Memory B cell (primary cell): ENCODE results near the gene EXTL2.
"Not testable (repeated sequence)": the region's sequence is repeated elsewhere in the genome, so short reads cannot be mapped to it uniquely, and the experiment has no call there.

Source experiments
- ATAC-seq: fragments of 150-1000 bp; cut with Tn5 transposase; 2 replicates; pipeline ENCODE4 v1.10.0; 2021; ENCODE audit warnings: low read depth, mild to moderate bottlenecking, moderate library complexity
- DNase-seq, 2 donors: peaks; one replicate each; pipeline ENCODE4 v3.0.0; 2022; ENCODE audit warnings: low spot score in 2 of 2
- H3K27ac Mint-ChIP-seq: one replicate; pipeline ENCODE4 v1.8.0; 2022; ENCODE audit warnings: mild to moderate bottlenecking, moderate library complexity, mixed read lengths
- H3K27me3 Mint-ChIP-seq: one replicate; pipeline ENCODE4 v1.8.0; 2022; ENCODE audit warnings: mixed read lengths
- H3K36me3 Mint-ChIP-seq: one replicate; pipeline ENCODE4 v1.8.0; 2022; ENCODE audit warnings: mild to moderate bottlenecking, mixed read lengths
- H3K4me1 Mint-ChIP-seq: one replicate; pipeline ENCODE4 v1.8.0; 2022; ENCODE audit warnings: mixed read lengths
- H3K4me3 Mint-ChIP-seq: one replicate; pipeline ENCODE4 v1.8.0; 2022; ENCODE audit warnings: mild to moderate bottlenecking, moderate library complexity, mixed read lengths
- H3K9me3 Mint-ChIP-seq: one replicate; pipeline ENCODE4 v1.8.0; 2022; ENCODE audit warnings: mixed read lengths

Gene EXTL2

GRCh38 chr1:100894603-100895539 lies at the start of gene EXTL2:
Gene EXTL2 (minus strand): TSS chr1:100894842. CDS start chr1:100888757, 6,085 bp downstream.
- H3K27ac Mint-ChIP-seq: peak within 1 kb of the TSS; percentile 99
- peaks cover 15% of the 10 kb centered on the region for H3K36me3 Mint-ChIP-seq

GRCh38 chr1:100943533-100943932 lies 48.9 kb upstream of the EXTL2 start:
- ATAC-seq (no peak), DNase-seq (no peak)
- Mint-ChIP-seq H3K27me3 (no peaks in the 10 kb centered on the region), H3K9me3 (peaks cover 13% of the 10 kb centered on the region), H3K27ac (peak overlapping the region; percentile 75), H3K4me1 (peaks cover 21% of the 10 kb centered on the region), H3K36me3 (peaks cover 56% of the 10 kb centered on the region), H3K4me3 (no peak overlapping the region)

More at GRCh38 chr1:100894603-100895539, at the start of gene EXTL2:
- peak within 1 kb of the TSS; percentile 99 for H3K4me3 Mint-ChIP-seq
- ATAC-seq: peak; percentile 12
- peak; percentile 16 to 41 for DNase-seq
- H3K4me1 Mint-ChIP-seq: peaks cover 21% of the 10 kb centered on the region
- peaks cover 8% of the 10 kb centered on the region for H3K9me3 Mint-ChIP-seq
- no peaks in the 10 kb centered on the region for H3K27me3 Mint-ChIP-seq

- H3K36me3 Mint-ChIP-seq: peaks cover 55% of the 10 kb centered on the region
- ATAC-seq: no peak
- peak overlapping the region; percentile 75 for H3K27ac Mint-ChIP-seq
- peaks cover 15% of the 10 kb centered on the region for H3K4me1 Mint-ChIP-seq
- no peak overlapping the region for H3K4me3 Mint-ChIP-seq
- H3K27me3 Mint-ChIP-seq: no peaks in the 10 kb centered on the region
- DNase-seq: no peak
- H3K9me3 Mint-ChIP-seq: peaks cover 11% of the 10 kb centered on the region
These were observed 47.8 kb upstream of the EXTL2 start for GRCh38 chr1:100942304-100943046.

DNA sequence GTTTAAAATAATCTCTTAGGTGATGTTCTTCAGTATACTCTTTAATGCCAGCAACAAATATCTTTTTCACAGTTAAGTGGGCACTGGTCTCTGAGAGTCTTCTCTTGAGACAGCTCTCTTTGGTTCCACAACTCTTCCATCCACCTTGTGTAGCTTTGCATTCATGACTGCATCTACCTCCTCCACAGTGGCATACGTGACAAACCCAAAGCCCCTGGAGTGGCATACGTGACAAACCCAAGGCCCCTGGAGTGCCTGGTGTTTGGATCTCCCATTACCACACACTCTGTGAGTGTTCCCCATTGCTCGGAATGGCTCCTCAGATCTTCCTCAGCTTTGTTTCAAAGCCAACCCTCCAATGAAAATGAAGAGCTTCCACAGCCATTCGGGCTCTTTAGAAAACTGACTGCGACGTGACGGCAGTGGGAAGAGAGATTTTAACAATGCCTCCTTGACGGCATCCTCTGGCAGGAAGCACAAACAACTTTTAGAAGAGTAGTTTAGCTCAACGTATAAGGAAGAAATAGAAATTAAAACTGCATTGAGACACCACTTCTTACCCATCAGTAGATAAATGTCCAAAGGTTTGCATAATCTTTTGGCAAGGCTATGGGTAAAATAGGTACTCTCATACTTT lies 47.1 kb upstream of the EXTL2 start:
- Mint-ChIP-seq H3K36me3 (peaks cover 51% of the 10 kb centered on the region), H3K4me1 (peaks cover 10% of the 10 kb centered on the region), H3K4me3 (no peak overlapping the region)

DNA sequence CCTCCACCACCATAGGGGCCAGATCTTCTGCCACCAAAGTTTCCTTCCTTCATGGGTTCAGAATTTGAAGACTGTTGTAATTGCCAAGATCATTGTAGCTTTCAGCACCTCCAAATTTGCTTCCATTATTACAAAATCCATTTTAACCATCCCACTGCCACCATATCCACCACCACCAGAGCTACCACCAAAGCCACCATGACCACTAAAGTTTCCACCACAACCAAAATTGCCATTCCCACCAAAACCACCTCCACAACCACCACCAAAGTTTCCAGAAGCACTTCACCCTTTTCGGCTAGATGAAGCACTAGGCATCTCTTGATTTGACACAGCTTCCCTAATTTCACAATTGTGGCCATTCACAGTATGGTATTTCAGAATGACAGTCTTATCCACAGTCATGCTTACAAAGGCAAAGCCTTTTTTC lies 46.5 kb upstream of the EXTL2 start:
- no peaks in the 10 kb centered on the region for H3K27me3 Mint-ChIP-seq
- H3K36me3 Mint-ChIP-seq: peaks cover 50% of the 10 kb centered on the region
- H3K9me3 Mint-ChIP-seq: peaks cover 3% of the 10 kb centered on the region
- H3K27ac Mint-ChIP-seq: peak overlapping the region; percentile 75
- H3K4me3 Mint-ChIP-seq: no peak overlapping the region
- DNase-seq (no peak), ATAC-seq (no peak)
- peaks cover 9% of the 10 kb centered on the region for H3K4me1 Mint-ChIP-seq

More for the DNA sequence above, 47.1 kb upstream of the EXTL2 start:
- peaks cover 6% of the 10 kb centered on the region for H3K9me3 Mint-ChIP-seq
- peak overlapping the region; percentile 75 for H3K27ac Mint-ChIP-seq
- ATAC-seq: no peak
- H3K27me3 Mint-ChIP-seq: no peaks in the 10 kb centered on the region
- DNase-seq: no peak

DNA sequence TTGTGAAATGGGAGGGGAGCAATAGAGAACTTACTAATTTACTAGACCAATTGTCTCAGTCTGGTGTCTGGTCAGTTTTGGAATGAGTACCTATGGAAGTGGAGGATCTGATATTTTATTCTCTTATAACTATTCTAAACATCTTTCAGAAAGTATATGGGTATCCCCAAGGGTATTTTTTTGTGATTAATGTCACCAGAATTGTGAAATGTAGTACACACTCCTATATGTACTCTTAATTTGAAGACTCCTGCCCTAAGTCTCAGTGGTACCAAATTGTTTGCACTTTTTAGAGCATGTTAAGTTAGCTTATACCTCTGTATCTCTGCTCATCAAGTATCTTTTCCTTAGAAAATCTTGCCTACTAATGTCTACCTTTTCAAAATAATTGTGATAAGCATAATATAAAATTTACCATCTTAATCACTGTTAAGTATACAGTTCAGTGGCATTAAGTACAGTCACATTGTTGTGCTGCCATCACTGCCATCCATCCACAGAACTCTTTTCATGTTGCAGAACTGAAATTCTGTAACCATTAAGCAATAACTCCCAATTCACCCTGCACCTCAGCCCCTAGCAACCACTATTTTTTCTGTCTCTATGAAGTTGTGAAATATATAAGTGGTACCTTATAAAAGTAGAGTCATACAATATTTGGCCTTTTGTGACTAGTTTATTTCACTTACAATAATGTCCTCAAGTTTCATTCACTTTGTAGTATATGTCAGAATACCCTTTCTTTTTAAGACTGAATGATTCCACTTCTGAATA lies 41.7 kb upstream of the EXTL2 start:
- H3K4me3 Mint-ChIP-seq: no peak overlapping the region
- H3K36me3 Mint-ChIP-seq: peaks cover 46% of the 10 kb centered on the region
- DNase-seq: no peak
- H3K4me1 Mint-ChIP-seq: peaks cover 8% of the 10 kb centered on the region
- H3K9me3 Mint-ChIP-seq: peaks cover 1% of the 10 kb centered on the region
- ATAC-seq: no peak
- no peaks in the 10 kb centered on the region for H3K27me3 Mint-ChIP-seq
- peak overlapping the region; percentile 20 for H3K27ac Mint-ChIP-seq

DNA sequence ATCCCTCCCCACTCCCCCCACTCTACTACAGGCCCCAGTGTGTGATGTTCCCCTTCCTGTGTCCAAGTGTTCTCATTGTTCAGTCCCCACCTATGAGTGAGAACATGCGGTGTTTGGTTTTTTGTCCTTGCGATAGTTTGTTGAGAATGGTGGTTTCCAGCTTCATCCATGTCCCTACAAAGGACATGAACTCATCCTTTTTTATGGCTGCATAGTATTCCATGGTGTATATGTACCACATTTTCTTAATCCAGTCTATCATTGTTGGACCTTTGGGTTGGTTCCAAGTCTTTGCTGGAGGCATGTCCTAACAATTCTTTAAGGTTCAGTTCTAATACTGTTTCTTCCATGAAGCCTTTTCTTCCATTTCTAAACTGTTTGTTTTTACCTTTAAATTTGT lies 38.9 kb upstream of the EXTL2 start:
- not testable (repeated sequence) for H3K27me3 Mint-ChIP-seq, ATAC-seq, H3K4me3 Mint-ChIP-seq, H3K4me1 Mint-ChIP-seq, H3K9me3 Mint-ChIP-seq, DNase-seq, H3K27ac Mint-ChIP-seq
- peaks cover 35% of the 10 kb centered on the region for H3K36me3 Mint-ChIP-seq

DNA sequence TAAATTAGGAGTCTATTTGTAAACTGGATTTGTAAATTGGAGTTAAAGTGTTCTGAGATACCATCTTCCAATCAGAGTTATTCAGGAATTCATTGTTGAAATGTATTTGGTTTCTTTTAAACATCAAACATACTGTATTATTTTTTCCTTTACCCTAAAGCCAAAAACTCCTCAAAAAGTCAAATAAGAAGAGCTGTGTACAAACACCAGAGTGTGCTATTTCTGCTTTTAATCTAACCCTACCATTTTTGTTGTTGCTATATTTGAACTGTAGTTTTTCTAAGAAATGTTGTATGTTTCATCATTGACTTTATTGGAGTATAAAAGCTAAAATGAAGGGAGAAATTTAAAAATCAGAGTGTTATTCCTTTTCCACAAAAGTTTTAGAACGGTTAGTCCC lies 37.1 kb upstream of the EXTL2 start:
- H3K4me1 Mint-ChIP-seq: peaks cover 8% of the 10 kb centered on the region
- ATAC-seq: no peak
- H3K9me3 Mint-ChIP-seq: no peaks in the 10 kb centered on the region
- H3K27ac Mint-ChIP-seq: no peak overlapping the region
- no peak overlapping the region for H3K4me3 Mint-ChIP-seq
- H3K27me3 Mint-ChIP-seq: no peaks in the 10 kb centered on the region
- no peak for DNase-seq
- peaks cover 25% of the 10 kb centered on the region for H3K36me3 Mint-ChIP-seq

DNA sequence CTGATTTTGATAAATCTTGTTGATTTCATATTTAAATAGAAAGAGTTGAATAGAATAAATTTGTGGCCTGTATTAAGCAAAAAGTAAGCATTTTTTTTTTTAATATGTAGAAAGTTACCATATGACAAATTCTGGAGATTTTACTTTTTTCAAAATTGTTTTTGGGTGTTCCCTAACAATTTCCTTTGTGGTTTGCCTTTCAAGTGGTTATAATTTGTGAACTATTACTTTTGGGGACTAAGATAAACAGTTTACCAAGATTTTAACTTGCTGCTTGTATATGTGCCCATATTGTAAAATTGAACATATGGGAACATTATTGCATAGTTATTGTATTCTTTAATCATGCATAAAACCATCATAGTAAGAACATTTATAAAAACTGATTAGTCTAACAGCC lies 35.9 kb upstream of the EXTL2 start:
- no peak for ATAC-seq
- no peak for DNase-seq
- no peak overlapping the region for H3K27ac Mint-ChIP-seq
- no peak overlapping the region for H3K4me3 Mint-ChIP-seq
- no peaks in the 10 kb centered on the region for H3K9me3 Mint-ChIP-seq
- H3K36me3 Mint-ChIP-seq: peaks cover 22% of the 10 kb centered on the region
- peaks cover 10% of the 10 kb centered on the region for H3K4me1 Mint-ChIP-seq
- no peaks in the 10 kb centered on the region for H3K27me3 Mint-ChIP-seq

GRCh38 chr1:100928128-100928527 lies 33.5 kb upstream of the EXTL2 start:
- ATAC-seq: peak; percentile 26
- Mint-ChIP-seq H3K36me3 (peaks cover 19% of the 10 kb centered on the region), H3K4me3 (no peak overlapping the region), H3K27me3 (no peaks in the 10 kb centered on the region), H3K4me1 (peaks cover 18% of the 10 kb centered on the region), H3K9me3 (no peaks in the 10 kb centered on the region), H3K27ac (no peak overlapping the region)
- DNase-seq: no peak

- no peak overlapping the region for H3K27ac Mint-ChIP-seq
- H3K27me3 Mint-ChIP-seq: no peaks in the 10 kb centered on the region
- H3K4me3 Mint-ChIP-seq: no peak overlapping the region
- DNase-seq (no peak), ATAC-seq (peak; percentile 34)
- peaks cover 16% of the 10 kb centered on the region for H3K4me1 Mint-ChIP-seq
- no peaks in the 10 kb centered on the region for H3K9me3 Mint-ChIP-seq
- peaks cover 15% of the 10 kb centered on the region for H3K36me3 Mint-ChIP-seq
These were observed 32.6 kb upstream of the EXTL2 start for GRCh38 chr1:100927276-100927675.

DNA sequence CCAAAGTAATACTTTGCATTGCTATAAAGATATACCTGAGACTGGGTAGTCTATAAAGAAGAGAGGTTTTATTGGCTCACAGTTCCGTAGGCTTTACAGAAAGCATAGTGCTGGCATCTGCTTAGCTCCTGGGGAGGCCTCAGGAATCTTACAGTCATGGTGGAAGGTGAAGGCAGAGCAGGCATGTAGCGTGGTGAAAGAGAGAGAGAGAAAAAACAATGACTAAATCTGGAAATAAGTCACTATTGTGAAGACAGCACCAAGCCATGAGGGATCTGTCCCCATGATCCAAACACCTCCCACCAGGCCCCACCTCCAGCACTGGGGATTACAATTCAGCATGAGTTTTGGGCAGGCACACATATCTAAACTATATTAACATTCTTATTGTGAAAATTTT lies 31.6 kb upstream of the EXTL2 start:
- Mint-ChIP-seq H3K9me3 (no peaks in the 10 kb centered on the region), H3K4me1 (peaks cover 12% of the 10 kb centered on the region), H3K27ac (no peak overlapping the region), H3K27me3 (no peaks in the 10 kb centered on the region), H3K4me3 (no peak overlapping the region), H3K36me3 (peaks cover 15% of the 10 kb centered on the region)
- ATAC-seq (no peak), DNase-seq (no peak)

DNA sequence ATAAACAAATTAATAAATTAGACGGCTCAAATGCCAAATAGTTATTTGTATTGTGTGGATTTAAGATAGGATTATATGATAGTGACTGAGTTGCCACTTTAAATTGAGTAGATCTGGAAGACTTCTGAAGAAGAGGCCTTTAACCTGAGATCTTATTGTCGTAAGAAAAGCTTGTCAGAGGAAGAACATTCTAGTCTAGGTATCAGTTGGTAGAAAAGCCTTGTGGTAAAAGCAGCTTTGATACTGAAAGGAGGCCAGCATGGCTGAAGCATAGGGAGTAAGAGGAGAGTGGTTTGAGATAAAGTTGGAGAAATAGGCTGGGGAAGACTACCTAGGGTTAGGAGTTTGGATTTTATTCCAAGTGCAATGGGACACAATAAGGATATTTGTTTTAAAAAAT lies 30.3 kb upstream of the EXTL2 start:
- Mint-ChIP-seq H3K27ac (peak overlapping the region; percentile 49), H3K9me3 (no peaks in the 10 kb centered on the region), H3K4me3 (no peak overlapping the region), H3K27me3 (no peaks in the 10 kb centered on the region), H3K4me1 (peaks cover 13% of the 10 kb centered on the region), H3K36me3 (peaks cover 15% of the 10 kb centered on the region)
- ATAC-seq: no peak
- no peak for DNase-seq
